Lower leg skin (tissue), 4 donors: Measurements from ENCODE around the gene C11orf91. TPM values are rescaled to one million over a fixed set of nuclear protein-coding genes. Genes with fewer than 3 reads are reported as not detected.

ENCODE experiments used
- DNase-seq, 2 donors: peaks; one replicate each; pipeline ENCODE4 v3.0.0-alpha.2; 2019; ENCODE audit warnings: low spot score in 2 of 2
- H3K4me3 ChIP-seq: fragments of 200-600 bp; sonication (generic); 2 replicates; pipeline ENCODE4 v1.5.1; 2017; ENCODE audit warnings: mild to moderate bottlenecking, low read depth; ENCODE audit not compliant: poor library complexity, severe bottlenecking
- POLR2A ChIP-seq, 2 donors: fragments of 450-650 bp; IDR thresholded peaks; one replicate each; pipeline ENCODE4 v1.6.1; 2016 to 2017; ENCODE audit warnings: antibody characterized with exemption in 2 of 2, mild to moderate bottlenecking in 1 of 2, moderate library complexity in 1 of 2
- WGBS, 2 donors: methylation state at CpG; one replicate each; pipeline ENCODE4 v1.1.5; 2018; 5-methylcytosine and 5-hydroxymethylcytosine counted together
- intact Hi-C: fragments of 100-400 bp; cut with DNase I; formaldehyde crosslinking; loops from one replicate; pipeline ENCODE4 v1.15.0; 2023; ENCODE audit warnings: low total_unique reads
- total RNA-seq, 4 donors: library from RNA; depleted of rRNA; stranded (reverse); fragments of >200 nt; gene quantifications; one replicate each; pipeline ENCODE4 v1.1.0, GENCODE V29; 2016
- TF ChIP-seq, protein P1 (sequence below), 3 donors: fragments of 450-650 bp; IDR thresholded peaks; one replicate each; pipeline ENCODE4 v1.5.1; 2016; ENCODE audit warnings: antibody characterized with exemption in 3 of 3, mild to moderate bottlenecking in 3 of 3, moderate library complexity in 2 of 3

The C11orf91 gene, protein sequence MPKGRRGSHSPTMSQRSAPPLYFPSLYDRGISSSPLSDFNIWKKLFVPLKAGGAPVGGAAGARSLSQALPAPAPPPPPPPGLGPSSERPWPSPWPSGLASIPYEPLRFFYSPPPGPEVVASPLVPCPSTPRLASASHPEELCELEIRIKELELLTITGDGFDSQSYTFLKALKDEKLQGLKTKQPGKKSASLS
- under 1 TPM in 1 of 4 donors, not detected in 3; 0.49 TPM for total RNA-seq

DNA sequence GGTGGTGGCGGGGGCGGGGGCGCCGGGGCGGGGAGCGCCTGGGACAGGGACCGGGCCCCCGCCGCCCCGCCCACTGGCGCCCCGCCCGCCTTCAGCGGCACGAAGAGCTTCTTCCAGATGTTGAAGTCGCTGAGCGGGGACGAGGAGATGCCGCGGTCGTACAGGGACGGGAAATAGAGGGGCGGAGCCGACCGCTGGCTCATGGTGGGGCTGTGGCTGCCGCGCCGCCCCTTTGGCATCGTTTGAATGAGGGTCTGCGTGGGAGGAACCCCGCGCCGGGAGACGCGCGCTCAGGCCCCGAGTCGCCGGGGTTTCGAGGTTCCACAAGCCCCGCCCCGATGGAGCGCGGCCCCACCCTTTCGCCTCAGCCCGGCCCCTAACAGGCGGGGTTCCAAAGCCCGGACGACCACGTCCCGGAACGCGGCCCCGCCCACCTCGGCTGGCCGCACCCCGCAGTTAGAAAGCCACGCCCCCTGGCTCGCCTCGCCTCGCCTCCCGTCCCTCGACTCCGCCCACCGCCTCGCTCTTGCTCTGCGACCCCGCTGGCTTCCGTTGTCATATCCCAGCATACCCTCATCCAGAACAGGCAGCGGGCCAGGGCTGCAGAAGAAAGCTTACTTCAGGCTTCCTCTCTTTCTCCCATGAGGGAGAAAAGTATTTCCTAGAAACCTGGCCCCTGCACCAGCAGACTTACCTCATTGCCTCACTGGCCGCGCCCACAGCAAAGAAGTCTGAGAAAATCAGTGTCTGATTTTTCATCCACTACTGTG is at the start of gene C11orf91:
Gene C11orf91 (minus strand): TSS at position 325 of the 770 bp plus-strand sequence. CDS start 86 bp downstream, at position 239.
- no peak for TF ChIP-seq POLR2A (IDR thresholded peaks at IDR 0.05)
- TF ChIP-seq, protein P1, sequence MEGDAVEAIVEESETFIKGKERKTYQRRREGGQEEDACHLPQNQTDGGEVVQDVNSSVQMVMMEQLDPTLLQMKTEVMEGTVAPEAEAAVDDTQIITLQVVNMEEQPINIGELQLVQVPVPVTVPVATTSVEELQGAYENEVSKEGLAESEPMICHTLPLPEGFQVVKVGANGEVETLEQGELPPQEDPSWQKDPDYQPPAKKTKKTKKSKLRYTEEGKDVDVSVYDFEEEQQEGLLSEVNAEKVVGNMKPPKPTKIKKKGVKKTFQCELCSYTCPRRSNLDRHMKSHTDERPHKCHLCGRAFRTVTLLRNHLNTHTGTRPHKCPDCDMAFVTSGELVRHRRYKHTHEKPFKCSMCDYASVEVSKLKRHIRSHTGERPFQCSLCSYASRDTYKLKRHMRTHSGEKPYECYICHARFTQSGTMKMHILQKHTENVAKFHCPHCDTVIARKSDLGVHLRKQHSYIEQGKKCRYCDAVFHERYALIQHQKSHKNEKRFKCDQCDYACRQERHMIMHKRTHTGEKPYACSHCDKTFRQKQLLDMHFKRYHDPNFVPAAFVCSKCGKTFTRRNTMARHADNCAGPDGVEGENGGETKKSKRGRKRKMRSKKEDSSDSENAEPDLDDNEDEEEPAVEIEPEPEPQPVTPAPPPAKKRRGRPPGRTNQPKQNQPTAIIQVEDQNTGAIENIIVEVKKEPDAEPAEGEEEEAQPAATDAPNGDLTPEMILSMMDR (IDR thresholded peaks at IDR 0.05): no peak
- WGBS, 2 donors: 0% methylated on average over 36 to 49 of the region's 72 CpGs
- peak within 1 kb of the TSS; percentile 24 for H3K4me3 ChIP-seq
- DNase-seq: peak; percentile 96 to 99
- intact Hi-C loops: no loop called here

DNA sequence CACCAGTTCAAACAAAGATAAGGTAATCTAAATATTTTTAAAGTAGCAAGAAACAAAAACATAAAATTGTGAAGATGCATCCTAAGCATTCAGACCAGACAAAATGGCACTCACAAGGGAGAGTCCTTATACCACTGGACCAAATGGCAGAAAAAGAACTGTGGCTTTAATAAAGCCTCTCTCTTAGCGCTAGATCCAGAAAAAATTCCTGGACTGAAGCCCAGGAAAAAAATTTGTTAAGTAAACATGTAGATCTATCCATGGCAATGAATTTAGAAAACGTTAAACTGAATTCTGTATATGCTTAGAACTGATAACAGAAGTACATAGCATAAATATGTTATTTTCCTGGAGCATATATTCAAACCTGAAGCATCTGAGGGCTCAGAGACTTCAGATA is 47.4 kb upstream of the C11orf91 start:
- no peak for DNase-seq
- intact Hi-C loops: loop anchor here (10.0 kb wide), 2 partner anchors 203 to 383 kb away; no protein-coding TSS in a partner anchor
- TF ChIP-seq POLR2A (IDR thresholded peaks at IDR 0.05): no peak
- TF ChIP-seq, protein P1 (IDR thresholded peaks at IDR 0.05): no peak
- WGBS, 2 donors: 24 to 28% methylated on average over 2 of the region's 2 CpGs
- no peak overlapping the region for H3K4me3 ChIP-seq

DNA sequence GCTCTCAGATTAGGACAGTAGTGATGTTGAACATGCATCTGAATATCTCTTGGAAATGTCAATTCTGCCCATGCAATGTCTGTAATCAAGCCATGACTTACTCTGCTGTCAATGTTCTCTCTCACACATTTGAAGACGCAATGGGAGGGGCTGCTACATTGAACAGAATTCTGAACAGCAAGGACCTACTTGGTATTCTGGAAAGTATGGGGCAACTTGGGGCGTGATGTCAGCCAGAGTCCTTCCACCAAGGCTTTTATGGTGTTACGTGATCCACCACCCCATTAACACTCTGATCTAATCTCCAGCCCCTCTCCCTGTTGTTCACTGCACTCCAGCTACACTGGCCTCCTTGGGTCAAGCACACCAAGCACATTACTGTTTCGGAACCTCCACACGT is 42.7 kb upstream of the C11orf91 start:
- TF ChIP-seq, protein P1 (IDR thresholded peaks at IDR 0.05): no peak
- no peak for TF ChIP-seq POLR2A (IDR thresholded peaks at IDR 0.05)
- intact Hi-C loops: loop anchor here (10.0 kb wide), 2 partner anchors 198 to 378 kb away; no protein-coding TSS in a partner anchor
- no peak for DNase-seq
- no peak overlapping the region for H3K4me3 ChIP-seq
- WGBS, 2 donors: 82 to 90% methylated on average over 5 of the region's 5 CpGs

DNA sequence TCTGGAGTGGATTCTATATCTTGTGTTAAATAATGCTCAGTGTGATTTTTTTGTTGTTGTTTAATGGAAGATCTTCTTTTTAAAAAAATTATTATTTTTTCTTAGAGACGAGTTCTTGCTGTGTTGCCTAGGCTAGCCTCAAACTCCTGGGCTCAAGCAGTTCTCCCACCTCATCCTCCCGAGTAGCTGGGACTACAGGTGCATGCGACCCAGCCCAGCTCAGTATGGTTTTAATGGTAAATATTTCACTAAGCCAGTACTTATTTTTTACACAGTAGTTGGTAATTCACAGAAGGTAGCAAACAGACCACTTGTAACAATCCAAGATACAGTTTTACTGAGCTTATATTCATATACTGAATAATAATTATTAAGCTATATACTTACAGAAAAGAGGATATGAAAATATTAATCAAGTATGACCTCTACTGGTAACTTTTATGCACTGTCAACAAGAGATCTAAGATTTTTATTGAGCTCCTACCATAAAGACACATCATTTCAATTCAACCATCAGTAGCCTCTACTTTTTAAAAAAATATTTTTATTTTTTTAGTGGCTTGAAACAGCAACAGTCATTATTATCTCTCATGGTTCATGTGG is 41.7 kb upstream of the C11orf91 start:
- H3K4me3 ChIP-seq: no peak overlapping the region
- no peak for DNase-seq
- WGBS, 2 donors: 73 to 74% methylated on average over 3 of the region's 3 CpGs
- TF ChIP-seq, protein P1 (IDR thresholded peaks at IDR 0.05): no peak
- TF ChIP-seq POLR2A (IDR thresholded peaks at IDR 0.05): no peak
- intact Hi-C loops: loop anchor here (10.0 kb wide), 2 partner anchors 198 to 378 kb away; no protein-coding TSS in a partner anchor

DNA sequence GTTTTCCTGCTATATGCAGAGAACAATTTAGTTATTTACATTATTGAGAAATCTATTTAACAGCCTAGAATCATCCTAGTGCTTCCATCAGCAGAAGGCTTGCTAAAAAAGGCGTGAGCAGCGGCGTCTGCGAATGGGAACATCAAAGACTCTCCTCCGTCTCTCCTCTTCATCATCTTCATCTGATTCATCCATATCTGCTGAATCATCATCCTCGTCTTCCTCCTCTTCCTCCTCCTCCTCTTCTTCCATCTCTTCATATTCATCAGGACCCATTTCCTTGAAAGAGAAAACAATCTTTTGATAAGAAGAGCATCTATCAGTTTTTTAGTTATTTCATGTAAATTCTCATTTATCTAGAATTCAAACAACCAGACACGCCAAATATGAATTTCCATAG is 41.2 kb upstream of the C11orf91 start:
- DNase-seq: no peak
- TF ChIP-seq POLR2A (IDR thresholded peaks at IDR 0.05): no peak
- TF ChIP-seq, protein P1 (IDR thresholded peaks at IDR 0.05): no peak
- H3K4me3 ChIP-seq: no peak overlapping the region
- WGBS, 2 donors: 82% methylated on average over 7 of the region's 7 CpGs
- intact Hi-C loops: loop anchor here (10.0 kb wide), 2 partner anchors 197 to 377 kb away; no protein-coding TSS in a partner anchor
